HTR-8/SVneo (cell line): Measurements from ENCODE around the gene CTPS1.
A peak's percentile ranks its signal among the peaks of the same experiment; 100 is the strongest.

Experiments used
- DNase-seq: peaks from one replicate; pipeline ENCODE4 v3.0.0; 2011; ENCODE audit warnings: low spot score, mixed read lengths; ENCODE audit not compliant: insufficient read length
- FAIRE-seq: peaks from 2 replicates; lab custom pipeline; 2011; peaks lifted over from hg19 to GRCh38; lab: Jason Lieb, UNC

The CTPS1 gene, protein sequence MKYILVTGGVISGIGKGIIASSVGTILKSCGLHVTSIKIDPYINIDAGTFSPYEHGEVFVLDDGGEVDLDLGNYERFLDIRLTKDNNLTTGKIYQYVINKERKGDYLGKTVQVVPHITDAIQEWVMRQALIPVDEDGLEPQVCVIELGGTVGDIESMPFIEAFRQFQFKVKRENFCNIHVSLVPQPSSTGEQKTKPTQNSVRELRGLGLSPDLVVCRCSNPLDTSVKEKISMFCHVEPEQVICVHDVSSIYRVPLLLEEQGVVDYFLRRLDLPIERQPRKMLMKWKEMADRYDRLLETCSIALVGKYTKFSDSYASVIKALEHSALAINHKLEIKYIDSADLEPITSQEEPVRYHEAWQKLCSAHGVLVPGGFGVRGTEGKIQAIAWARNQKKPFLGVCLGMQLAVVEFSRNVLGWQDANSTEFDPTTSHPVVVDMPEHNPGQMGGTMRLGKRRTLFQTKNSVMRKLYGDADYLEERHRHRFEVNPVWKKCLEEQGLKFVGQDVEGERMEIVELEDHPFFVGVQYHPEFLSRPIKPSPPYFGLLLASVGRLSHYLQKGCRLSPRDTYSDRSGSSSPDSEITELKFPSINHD

GRCh38 chr1:40979241-40980067, at the start of gene CTPS1:
TSS of gene CTPS1 (plus strand) at chr1:40979696. CDS start at chr1:40983291, 3,595 bp downstream.
- DNase-seq (peak; percentile 93), FAIRE-seq (peak; percentile 92)

- no peak for FAIRE-seq
Observed at GRCh38 chr1:40930174-40930964, 49.1 kb upstream of the CTPS1 start.

GRCh38 chr1:40931601-40932000, 47.9 kb upstream of the CTPS1 start:
- DNase-seq, result no peak
- FAIRE-seq, result no peak

More at GRCh38 chr1:40930174-40930964, 49.1 kb upstream of the CTPS1 start:
- DNase-seq, result no peak

DNA sequence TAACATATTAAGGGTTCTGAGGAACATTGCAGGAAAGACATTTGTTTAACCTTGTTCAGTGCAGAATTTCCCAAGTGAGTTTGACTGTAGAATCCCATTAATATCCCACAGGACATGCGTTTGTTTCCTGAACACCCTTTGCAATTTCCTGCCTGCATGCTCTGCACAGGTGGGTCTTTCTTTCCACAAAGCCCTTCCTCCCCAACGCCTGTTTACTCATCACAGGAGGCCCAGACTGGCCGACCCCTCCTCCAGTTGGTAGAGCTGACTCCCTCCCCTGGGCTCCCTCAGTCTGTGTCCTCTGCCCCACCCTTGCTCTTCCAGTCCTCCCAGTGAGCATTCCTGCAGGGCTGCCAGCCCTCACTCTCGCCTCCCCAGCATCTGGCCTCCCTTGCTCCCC, 47.5 kb upstream of the CTPS1 start:
- FAIRE-seq (no peak), DNase-seq (no peak)

- FAIRE-seq (no peak), DNase-seq (no peak)
Observed at GRCh38 chr1:40936931-40937339, 42.6 kb upstream of the CTPS1 start.

DNA sequence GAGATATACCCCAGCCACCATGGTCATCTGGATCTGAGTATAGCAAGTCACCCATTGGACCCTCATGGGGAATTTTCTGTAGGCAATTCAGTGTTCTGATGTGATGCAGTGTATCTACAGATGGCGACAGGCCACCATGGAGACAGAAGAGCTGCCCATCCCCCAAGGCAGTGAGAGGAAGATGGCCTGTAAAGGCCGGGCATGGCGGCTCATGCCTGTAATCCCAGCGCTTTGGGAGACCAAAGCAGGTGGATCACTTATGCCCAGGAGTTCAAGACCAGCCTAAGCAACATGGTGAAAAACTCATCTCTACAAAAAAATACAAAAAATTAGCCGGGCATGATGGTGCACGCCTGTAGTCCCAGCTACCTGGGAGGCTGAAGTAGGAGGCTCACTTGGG, 41.1 kb upstream of the CTPS1 start:
- no peak for DNase-seq
- no peak for FAIRE-seq

- peak; percentile 35 for DNase-seq
Observed at GRCh38 chr1:40939320-40940059, 40.0 kb upstream of the CTPS1 start.

GRCh38 chr1:40944326-40944725, 35.2 kb upstream of the CTPS1 start:
- FAIRE-seq (peak; percentile 96), DNase-seq (peak; percentile 78)

More at GRCh38 chr1:40939320-40940059, 40.0 kb upstream of the CTPS1 start:
- FAIRE-seq, result no peak

DNA sequence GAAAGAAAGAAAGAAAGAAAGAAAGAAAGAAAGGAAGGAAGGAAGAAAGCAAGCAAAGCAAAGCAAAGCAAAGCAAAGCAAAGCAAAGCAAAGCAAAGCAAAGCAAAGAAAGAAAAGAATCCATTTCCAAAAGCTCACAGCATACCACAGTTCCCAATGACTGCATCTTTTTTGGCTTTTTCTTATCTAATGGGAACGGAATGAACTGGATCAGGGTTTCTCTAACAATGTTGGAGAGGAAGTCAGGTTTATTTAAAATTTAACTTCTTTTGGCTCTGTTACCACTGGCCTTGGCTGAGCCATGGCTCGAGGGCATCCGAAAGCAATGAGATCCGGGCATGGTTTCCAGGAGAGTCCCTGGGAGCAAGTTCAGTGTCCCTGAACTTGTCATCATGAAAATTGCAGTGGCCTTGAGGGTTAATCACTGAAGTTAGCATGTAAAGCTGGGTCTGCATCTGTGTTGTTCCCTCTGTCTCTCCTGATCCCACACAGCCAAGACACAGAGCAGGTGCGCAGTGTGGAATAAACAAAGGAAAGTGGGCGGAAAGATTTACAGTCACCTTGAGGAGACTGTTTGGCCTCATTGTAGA, 34.6 kb upstream of the CTPS1 start:
- DNase-seq (no peak), FAIRE-seq (no peak)

DNA sequence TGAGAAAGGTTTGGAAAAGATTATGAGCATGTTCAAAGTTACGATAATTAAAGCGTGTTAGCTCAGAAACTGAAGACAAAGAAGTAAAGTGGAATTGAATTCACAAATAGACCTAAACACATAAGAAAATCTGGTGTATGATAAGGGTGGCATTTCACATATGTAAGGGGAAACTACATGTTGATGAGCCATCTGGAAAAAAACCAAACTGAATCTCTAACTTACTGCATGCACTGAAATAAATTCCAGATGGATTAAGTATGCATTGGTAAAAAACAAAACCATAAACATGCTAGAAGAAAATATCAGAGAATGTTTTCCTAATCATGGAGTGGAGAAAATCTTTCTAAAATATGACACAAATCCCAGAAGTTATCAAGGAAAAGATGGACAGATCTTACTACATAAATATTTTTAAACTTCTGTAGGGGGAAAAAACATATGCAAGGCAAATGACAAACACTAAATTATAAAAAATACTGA, 34.0 kb upstream of the CTPS1 start:
- FAIRE-seq (no peak), DNase-seq (no peak)

GRCh38 chr1:40948741-40949443, 30.6 kb upstream of the CTPS1 start:
- FAIRE-seq (no peak), DNase-seq (peak; percentile 77)

DNA sequence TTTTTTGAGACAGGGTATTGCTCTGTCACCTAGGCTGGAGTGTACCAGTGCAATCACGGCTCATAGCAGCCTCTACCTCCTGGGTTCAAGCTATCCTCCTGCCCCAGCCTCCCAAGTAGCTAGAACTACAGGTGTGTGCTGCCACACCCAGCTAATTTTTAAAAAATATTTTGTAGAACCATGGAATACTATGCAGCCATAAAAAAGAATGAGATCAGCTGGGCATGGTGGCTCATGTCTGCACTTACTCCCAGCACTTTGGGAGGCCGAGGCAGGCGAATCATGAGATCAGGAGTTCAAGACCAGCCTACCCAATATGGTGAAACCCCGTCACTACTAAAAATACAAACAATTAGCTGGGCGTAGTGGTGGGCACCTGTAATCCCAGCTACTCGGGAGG, 29.9 kb upstream of the CTPS1 start:
- FAIRE-seq, result no peak
- DNase-seq, result no peak

DNA sequence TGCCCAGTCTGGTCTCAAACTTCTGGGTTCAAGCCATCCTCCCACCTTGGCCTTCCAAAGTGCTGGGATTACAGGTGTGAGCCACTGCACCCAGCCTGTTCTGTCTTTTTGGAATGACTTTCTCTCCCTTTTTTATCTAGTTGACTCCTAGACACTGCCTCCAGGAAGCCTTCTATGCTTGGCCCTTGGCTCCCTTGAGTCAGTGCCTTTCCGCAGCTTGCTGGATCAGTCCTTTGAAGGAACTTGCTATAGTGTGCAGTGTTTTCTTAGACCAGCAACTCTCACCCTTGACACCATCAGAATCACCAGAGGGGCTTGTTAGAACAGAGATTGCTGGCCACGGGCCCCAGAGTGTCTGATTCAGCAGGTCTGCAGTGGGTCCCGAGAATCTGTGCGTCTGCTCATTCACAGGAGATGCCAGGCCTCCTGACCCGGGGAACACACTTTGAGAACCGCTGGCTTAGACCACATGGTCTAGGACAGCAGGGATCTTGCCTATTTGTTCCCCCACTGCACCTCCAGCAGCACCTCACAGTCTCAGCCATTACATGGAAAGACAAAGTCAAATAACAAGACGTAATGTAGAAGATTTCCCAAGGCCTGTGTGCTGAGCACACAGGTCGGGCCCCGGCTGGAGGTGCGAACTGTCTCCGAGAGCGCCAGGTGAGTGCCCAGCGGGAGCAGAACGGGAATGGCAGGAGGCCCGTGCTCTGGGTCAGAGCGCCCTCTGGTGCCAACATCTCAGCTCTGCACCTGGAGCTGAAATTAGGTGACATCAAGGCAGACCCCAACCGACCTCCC, 27.4 kb upstream of the CTPS1 start:
- DNase-seq (peak; percentile 78), FAIRE-seq (no peak)

GRCh38 chr1:40952744-40953315, 26.7 kb upstream of the CTPS1 start:
- no peak for FAIRE-seq

GRCh38 chr1:40954626-40955025, 24.9 kb upstream of the CTPS1 start:
- DNase-seq (no peak), FAIRE-seq (no peak)

More at GRCh38 chr1:40952744-40953315, 26.7 kb upstream of the CTPS1 start:
- DNase-seq, result no peak

- no peak for FAIRE-seq
- DNase-seq, result no peak
Observed at GRCh38 chr1:40955266-40955665, 24.2 kb upstream of the CTPS1 start.

- FAIRE-seq (no peak), DNase-seq (no peak)
Observed at GRCh38 chr1:40956407-40956806, 23.1 kb upstream of the CTPS1 start.
